Naive thymus-derived CD4-positive, alpha-beta T cell (primary cell): Measurements from ENCODE around the gene GNB4. TPM values are rescaled to one million over a fixed set of nuclear protein-coding genes. Genes with fewer than 3 reads are reported as not detected.

Experiments used
- ATAC-seq: fragments of 150-1000 bp; cut with Tn5 transposase; 2 replicates; pipeline ENCODE4 v1.10.0; 2021; ENCODE audit warnings: mild to moderate bottlenecking, moderate library complexity
- CTCF ChIA-PET: fragments of 350-600 bp; sonication (Branson Sonifier 250); formaldehyde crosslinking; loops from one replicate; lab custom pipeline; 2021; ENCODE audit warnings: antibody characterized with exemption; lab: Charles Lee
- POLR2A ChIA-PET: fragments of 350-600 bp; sonication (Branson Sonifier 250); formaldehyde crosslinking; loops from one replicate; lab custom pipeline; 2021; ENCODE audit warnings: antibody characterized with exemption, inconsistent platforms; lab: Charles Lee
- DNase-seq, 9 donors: peaks; one replicate each; pipeline versions ENCODE4 v3.0.0 to v3.0.0-alpha.2; 2020 to 2022; ENCODE audit warnings: mixed read lengths in 1 of 9
- H3K27ac ChIP-seq: one replicate; pipeline ENCODE4 v1.7.0; 2013; ENCODE audit warnings: mild to moderate bottlenecking, low read depth, low read length, moderate library complexity
- H3K27me3 ChIP-seq, 2 donors: one replicate each; pipeline ENCODE4 v1.7.0; 2013; ENCODE audit warnings: low read length in 2 of 2, mild to moderate bottlenecking in 2 of 2, moderate library complexity in 2 of 2; ENCODE audit not compliant: control insufficient read depth in 2 of 2, insufficient read depth in 2 of 2
- H3K36me3 ChIP-seq, 3 experiments: 1 replicate in 2 of 3; 2 replicates in 1 of 3; pipeline ENCODE4 v1.7.0; 2013; ENCODE audit warnings: low read length in 3 of 3, mild to moderate bottlenecking in 3 of 3, moderate library complexity in 1 of 3; ENCODE audit not compliant: insufficient read depth in 3 of 3, control insufficient read depth in 2 of 3
- H3K4me1 ChIP-seq, 2 donors: one replicate each; pipeline ENCODE4 v1.7.0; 2013; ENCODE audit warnings: low read length in 2 of 2, mild to moderate bottlenecking in 2 of 2, moderate library complexity in 1 of 2; ENCODE audit not compliant: control insufficient read depth in 2 of 2, insufficient read depth in 2 of 2
- H3K4me3 ChIP-seq: 2 replicates; pipeline ENCODE4 v1.7.0; 2013; ENCODE audit warnings: mild to moderate bottlenecking, low read length
- H3K9me3 ChIP-seq, 3 experiments: 1 replicate in 2 of 3; 2 replicates in 1 of 3; pipeline ENCODE4 v1.7.0; 2013; ENCODE audit warnings: low read length in 3 of 3; ENCODE audit not compliant: control insufficient read depth in 2 of 3
- H3K27ac Mint-ChIP-seq, 9 donors: one replicate each; pipeline ENCODE4 v1.8.0; 2020 to 2022; ENCODE audit warnings: mixed read lengths in 9 of 9, mild to moderate bottlenecking in 8 of 9, moderate library complexity in 5 of 9, inconsistent platforms in 2 of 9
- H3K27me3 Mint-ChIP-seq, 5 donors: one replicate each; pipeline ENCODE4 v1.8.0; 2021 to 2022; ENCODE audit warnings: mixed read lengths in 5 of 5, mild to moderate bottlenecking in 1 of 5
- H3K36me3 Mint-ChIP-seq, 5 donors: one replicate each; pipeline ENCODE4 v1.8.0; 2020 to 2022; ENCODE audit warnings: mixed read lengths in 5 of 5, mild to moderate bottlenecking in 3 of 5, inconsistent platforms in 1 of 5
- H3K4me1 Mint-ChIP-seq, 7 donors: one replicate each; pipeline ENCODE4 v1.8.0; 2020 to 2022; ENCODE audit warnings: mixed read lengths in 7 of 7, mild to moderate bottlenecking in 3 of 7, inconsistent platforms in 1 of 7
- H3K4me3 Mint-ChIP-seq, 10 donors: one replicate each; pipeline ENCODE4 v1.8.0; 2020 to 2022; ENCODE audit warnings: mild to moderate bottlenecking in 10 of 10, mixed read lengths in 10 of 10, moderate library complexity in 6 of 10, inconsistent platforms in 2 of 10
- H3K9me3 Mint-ChIP-seq, 11 donors: one replicate each; pipeline ENCODE4 v1.8.0; 2020 to 2022; ENCODE audit warnings: mixed read lengths in 11 of 11, mild to moderate bottlenecking in 4 of 11, inconsistent platforms in 1 of 11, moderate library complexity in 1 of 11
- intact Hi-C, 2 donors: fragments of 100-400 bp; cut with micrococcal nuclease; formaldehyde crosslinking; loops; one replicate each; pipeline ENCODE4 v1.15.1; 2023
- polyA plus RNA-seq, 2 donors: library from polyadenylated mRNA; unstranded; fragments of 300-500 nt; fragmentation: Illumina TruSeq; gene quantifications; one replicate each; pipeline ENCODE4 v1.2.3, GENCODE V29; 2021
- total RNA-seq, 6 experiments: library from RNA in 5 of 6; stranded (reverse) in 5 of 6; gene quantifications; 1 replicate in 5 of 6; 2 replicates in 1 of 6; pipeline ENCODE4 v1.2.3 and lab custom pipeline; 2021 to 2026

GNB4 gene
- total and polyA plus RNA-seq, 7 experiments from 2014 or later, result 0.12 to 11.3 (median 1.3) TPM

DNA sequence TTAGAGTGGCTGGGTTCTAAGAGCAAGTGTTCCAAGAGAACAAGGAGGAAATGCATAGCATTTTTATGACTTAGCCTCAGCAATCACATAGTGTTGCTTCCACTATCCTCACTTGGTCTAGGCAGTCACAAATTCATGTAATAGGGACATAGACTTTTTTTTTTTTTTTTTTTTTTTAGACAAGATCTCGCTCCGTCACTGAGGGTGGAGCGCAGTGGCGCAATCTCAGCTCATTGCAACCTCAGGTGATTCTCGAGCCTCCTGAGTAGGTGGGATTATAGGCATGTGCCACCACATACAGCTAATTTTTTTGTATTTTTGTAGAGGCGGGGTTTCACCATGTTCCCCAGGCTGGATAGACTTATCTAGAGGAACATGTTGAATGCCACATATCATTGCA, 4.7 kb upstream of the GNB4 start:
- no peak for ATAC-seq
- H3K9me3 Mint-ChIP-seq, result peaks cover 0 to 2% (median 0%) of the 10 kb centered on the region in 11 donors
- DNase-seq, result no peak
- Histone ChIP-seq H3K4me3 (no peak overlapping the region), H3K36me3 (no peaks in the 10 kb centered on the region), H3K27ac (no peak overlapping the region), H3K9me3 (no peaks in the 10 kb centered on the region), H3K4me1 (peaks cover 0 to under 1% of the 10 kb centered on the region in 2 donors), H3K27me3 (peaks cover 0 to 4% of the 10 kb centered on the region in 2 donors)
- POLR2A ChIA-PET, result no interaction called here
- intact Hi-C loops, result no loop called here
- H3K27me3 Mint-ChIP-seq, result peaks cover 26 to 66% (median 62%) of the 10 kb centered on the region in 5 donors
- H3K4me1 Mint-ChIP-seq, result peaks cover 4 to 10% (median 9%) of the 10 kb centered on the region in 7 donors
- CTCF ChIA-PET, result no interaction called here
- peaks cover 0 to 3% (median 0%) of the 10 kb centered on the region in 5 donors for H3K36me3 Mint-ChIP-seq
- no peak overlapping the region for H3K27ac Mint-ChIP-seq
- H3K4me3 Mint-ChIP-seq, result no peak overlapping the region

DNA sequence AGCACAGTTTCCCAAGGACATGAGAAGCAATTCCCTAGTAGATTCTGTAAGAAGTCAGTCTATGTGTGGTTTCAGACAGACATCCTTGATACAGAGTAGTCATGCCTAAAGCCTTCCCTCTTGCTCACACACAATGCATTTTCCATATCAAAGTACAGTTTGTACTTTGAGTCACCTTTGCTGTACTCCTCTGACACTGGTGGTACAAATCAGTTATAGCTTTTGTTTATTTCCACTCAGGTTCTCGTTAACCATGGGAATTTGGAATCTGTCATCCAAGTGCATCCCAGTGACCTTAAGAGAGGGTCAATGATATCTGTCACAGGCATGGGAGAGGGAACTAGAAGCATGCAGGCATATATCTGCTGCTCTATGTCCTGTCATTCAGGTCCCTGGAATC, 3.6 kb upstream of the GNB4 start:
- CTCF ChIA-PET, result no interaction called here
- Histone ChIP-seq H3K27ac (no peak overlapping the region), H3K9me3 (no peaks in the 10 kb centered on the region), H3K4me1 (peaks cover 0 to 10% of the 10 kb centered on the region in 2 donors), H3K27me3 (peaks cover 0 to 4% of the 10 kb centered on the region in 2 donors), H3K4me3 (no peak overlapping the region), H3K36me3 (no peaks in the 10 kb centered on the region)
- Mint-ChIP-seq H3K36me3 (peaks cover 0 to 4% (median 0%) of the 10 kb centered on the region in 5 donors), H3K4me3 (no peak overlapping the region), H3K27me3 (peaks cover 33 to 73% (median 69%) of the 10 kb centered on the region in 5 donors), H3K4me1 (peaks cover 14 to 19% (median 18%) of the 10 kb centered on the region in 7 donors), H3K27ac (no peak overlapping the region), H3K9me3 (peaks cover 0 to 5% (median 0%) of the 10 kb centered on the region in 11 donors)
- POLR2A ChIA-PET, result no interaction called here
- DNase-seq (no peak), ATAC-seq (no peak)
- intact Hi-C loops, result loop anchor here (5.0 kb wide), 2 partner anchors 107 to 197 kb away; partner anchors contain the start of genes ACTL6A (in 1 of the 2) and USP13 (in 1 of the 2)

DNA sequence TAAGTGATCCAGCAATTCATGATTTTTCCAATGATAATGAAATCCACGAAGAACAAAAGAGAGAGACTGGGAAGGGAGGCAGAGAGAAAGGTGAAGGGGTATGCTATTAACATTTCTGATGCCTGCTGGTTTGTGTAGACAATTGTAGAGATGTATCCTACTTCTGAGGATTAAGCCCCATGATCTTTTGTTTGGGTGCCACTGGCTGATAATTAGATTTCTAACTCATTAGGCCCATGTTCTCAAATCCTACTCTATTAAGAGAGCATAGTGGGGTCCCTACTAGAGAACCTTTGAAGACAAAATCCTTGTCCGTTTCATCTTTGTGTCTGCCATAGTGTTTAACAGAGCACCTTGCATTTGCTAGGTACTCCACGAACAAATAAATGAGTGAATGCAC, 2.7 kb upstream of the GNB4 start:
- ChIA-PET CTCF (no interaction called here), POLR2A (no interaction called here)
- Histone ChIP-seq H3K9me3 (no peaks in the 10 kb centered on the region), H3K27me3 (peaks cover 0 to 4% of the 10 kb centered on the region in 2 donors), H3K4me1 (peaks cover 0 to 10% of the 10 kb centered on the region in 2 donors), H3K4me3 (no peak overlapping the region), H3K27ac (no peak overlapping the region), H3K36me3 (no peaks in the 10 kb centered on the region)
- H3K9me3 Mint-ChIP-seq, result peaks cover 0 to 5% (median 0%) of the 10 kb centered on the region in 11 donors
- H3K4me1 Mint-ChIP-seq, result peaks cover 14 to 25% (median 23%) of the 10 kb centered on the region in 7 donors
- H3K27ac Mint-ChIP-seq, result no peak overlapping the region
- no peak overlapping the region for H3K4me3 Mint-ChIP-seq
- H3K36me3 Mint-ChIP-seq, result peaks cover 0 to 4% (median 0%) of the 10 kb centered on the region in 5 donors
- ATAC-seq, result no peak
- DNase-seq, result no peak
- H3K27me3 Mint-ChIP-seq, result peaks cover 39 to 82% (median 73%) of the 10 kb centered on the region in 5 donors
- intact Hi-C loops, result loop anchor here (5.0 kb wide), 2 partner anchors 108 to 198 kb away; partner anchors contain the start of genes ACTL6A (in 1 of the 2) and USP13 (in 1 of the 2)

DNA sequence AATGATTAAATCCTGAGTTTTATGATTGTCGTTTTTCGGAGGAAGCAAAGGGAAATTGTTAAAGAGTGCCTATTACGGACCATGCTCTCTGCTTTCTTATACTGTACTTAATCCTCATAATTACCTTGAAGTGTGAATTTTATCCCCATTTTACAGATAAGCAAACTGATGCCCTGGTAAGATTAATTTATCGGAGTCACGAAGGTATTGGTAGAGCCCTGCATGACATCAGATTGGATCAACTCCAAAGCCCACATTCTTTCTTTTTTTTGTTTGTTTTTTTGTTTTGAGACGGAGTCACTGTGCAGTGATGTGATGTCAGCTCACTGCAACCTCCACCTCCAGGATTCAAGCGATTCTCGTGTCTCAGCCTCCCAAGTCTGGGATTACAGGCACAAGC, 1.6 kb upstream of the GNB4 start:
- no peaks in the 10 kb centered on the region for H3K36me3 ChIP-seq
- ChIA-PET POLR2A (no interaction called here), CTCF (no interaction called here)
- Mint-ChIP-seq H3K9me3 (peaks cover 0 to 5% (median 0%) of the 10 kb centered on the region in 11 donors), H3K4me1 (peaks cover 14 to 25% (median 23%) of the 10 kb centered on the region in 7 donors), H3K36me3 (peaks cover 0 to 4% (median 0%) of the 10 kb centered on the region in 5 donors), H3K4me3 (peak overlapping the region in 1 of 10 donors; percentile 45), H3K27me3 (peaks cover 47 to 85% (median 74%) of the 10 kb centered on the region in 5 donors), H3K27ac (peak overlapping the region in 1 of 9 donors; percentile 10)
- ATAC-seq (no peak), DNase-seq (no peak)
- intact Hi-C loops, result loop anchor here (1.0 to 5.0 kb wide), 3 partner anchors 109 to 306 kb away; partner anchors contain the start of genes ACTL6A (in 1 of the 2) and USP13 (in 1 of the 2)
- peaks cover 4% of the 10 kb centered on the region in 2 donors for H3K27me3 ChIP-seq
- H3K4me3 ChIP-seq, result no peak overlapping the region
- peaks cover 0 to 10% of the 10 kb centered on the region in 2 donors for H3K4me1 ChIP-seq
- no peaks in the 10 kb centered on the region for H3K9me3 ChIP-seq
- no peak overlapping the region for H3K27ac ChIP-seq

DNA sequence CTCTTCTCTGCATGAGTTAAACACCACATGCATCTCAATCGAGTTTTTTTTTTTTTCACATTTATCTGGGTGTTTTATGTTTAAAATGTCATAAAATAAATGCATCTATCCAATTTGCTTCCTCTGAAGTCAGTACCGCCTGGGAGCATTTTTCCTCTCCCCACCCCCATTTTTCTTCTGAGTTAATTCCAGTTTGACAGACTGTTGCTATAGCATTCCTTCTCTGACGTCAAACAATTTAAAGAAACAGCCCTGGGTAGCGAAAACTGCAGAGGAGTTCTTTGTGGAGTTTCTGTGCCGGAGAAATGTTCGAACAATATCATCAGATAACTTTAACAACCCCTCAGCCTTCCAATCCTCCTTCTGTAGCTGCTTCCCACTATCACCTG, 900 bp upstream of the GNB4 start:
- ATAC-seq, result no peak
- H3K9me3 ChIP-seq, result no peaks in the 10 kb centered on the region
- no peak overlapping the region for H3K4me3 ChIP-seq
- H3K9me3 Mint-ChIP-seq, result peaks cover 0 to 5% (median 0%) of the 10 kb centered on the region in 11 donors
- DNase-seq, result no peak
- peaks cover 14 to 25% (median 23%) of the 10 kb centered on the region in 7 donors for H3K4me1 Mint-ChIP-seq
- no peaks in the 10 kb centered on the region for H3K36me3 ChIP-seq
- H3K4me3 Mint-ChIP-seq, result peak overlapping the region; percentile 74 to 90 (median 84)
- POLR2A ChIA-PET, result no interaction called here
- peaks cover 4% of the 10 kb centered on the region in 2 donors for H3K27me3 ChIP-seq
- H3K27me3 Mint-ChIP-seq, result peaks cover 53 to 87% (median 75%) of the 10 kb centered on the region in 5 donors
- H3K27ac Mint-ChIP-seq, result peak overlapping the region in 1 of 9 donors; percentile 84
- H3K27ac ChIP-seq, result no peak overlapping the region
- H3K36me3 Mint-ChIP-seq, result peaks cover 0 to 4% (median 0%) of the 10 kb centered on the region in 5 donors
- intact Hi-C loops, result loop anchor here (1.0 to 5.0 kb wide), 3 partner anchors 110 to 305 kb away; partner anchors contain the start of genes ACTL6A (in 1 of the 2) and USP13 (in 1 of the 2)
- H3K4me1 ChIP-seq, result peaks cover 0 to 10% of the 10 kb centered on the region in 2 donors
- CTCF ChIA-PET, result no interaction called here

DNA sequence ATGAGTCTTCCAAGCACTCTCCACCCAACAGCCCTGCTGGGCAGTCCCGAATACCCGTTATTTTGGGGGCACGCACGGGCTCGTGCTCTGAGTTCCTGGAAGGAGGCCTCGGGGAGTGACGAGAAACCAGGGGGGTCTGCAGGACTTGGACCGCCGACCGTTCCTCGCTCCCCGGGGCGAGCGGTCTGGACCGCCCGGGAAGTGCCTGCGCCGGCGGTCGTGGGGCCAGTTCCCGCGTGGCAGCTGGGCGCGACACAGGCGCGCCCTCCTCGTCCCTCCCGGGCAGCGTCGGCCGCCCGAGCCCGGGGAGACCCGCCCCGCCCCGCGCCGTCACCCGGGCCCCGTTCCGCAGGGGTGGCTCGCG, 387 bp downstream of the GNB4 start:
- H3K27me3 ChIP-seq, result peaks cover 4% of the 10 kb centered on the region in 2 donors
- ChIA-PET CTCF (no interaction called here), POLR2A (no interaction called here)
- ATAC-seq, result peak; percentile 61
- intact Hi-C loops, result loop anchor here (1.0 to 5.0 kb wide), 6 partner anchors 102 to 436 kb away; partner anchors contain the start of genes ACTL6A (in 2 of the 2), USP13 (in 1 of the 2) and ZNF639 (in 1 of the 2)
- no peak overlapping the region for H3K27ac ChIP-seq
- Mint-ChIP-seq H3K9me3 (peaks cover 0 to 5% (median 0%) of the 10 kb centered on the region in 11 donors), H3K4me3 (peak overlapping the region; percentile 74 to 89 (median 86)), H3K36me3 (peaks cover 0 to 10% (median 0%) of the 10 kb centered on the region in 5 donors), H3K27ac (peak overlapping the region in 1 of 9 donors; percentile 79), H3K4me1 (peaks cover 14 to 30% (median 23%) of the 10 kb centered on the region in 7 donors), H3K27me3 (peaks cover 61 to 92% (median 75%) of the 10 kb centered on the region in 5 donors)
- no peaks in the 10 kb centered on the region for H3K9me3 ChIP-seq
- no peaks in the 10 kb centered on the region for H3K36me3 ChIP-seq
- H3K4me1 ChIP-seq, result peaks cover 0 to 10% of the 10 kb centered on the region in 2 donors
- peak overlapping the region; percentile 28 for H3K4me3 ChIP-seq
- DNase-seq, result peak in 1 of 9 donors; percentile 6
